ENCODE results near the gene EIF1B. TPM values are rescaled to one million over a fixed set of nuclear protein-coding genes. Genes with fewer than 3 reads are reported as not detected.

The EIF1B gene
- total RNA-seq, 1 donor from 2014 or later = 81.8 TPM

DNA sequence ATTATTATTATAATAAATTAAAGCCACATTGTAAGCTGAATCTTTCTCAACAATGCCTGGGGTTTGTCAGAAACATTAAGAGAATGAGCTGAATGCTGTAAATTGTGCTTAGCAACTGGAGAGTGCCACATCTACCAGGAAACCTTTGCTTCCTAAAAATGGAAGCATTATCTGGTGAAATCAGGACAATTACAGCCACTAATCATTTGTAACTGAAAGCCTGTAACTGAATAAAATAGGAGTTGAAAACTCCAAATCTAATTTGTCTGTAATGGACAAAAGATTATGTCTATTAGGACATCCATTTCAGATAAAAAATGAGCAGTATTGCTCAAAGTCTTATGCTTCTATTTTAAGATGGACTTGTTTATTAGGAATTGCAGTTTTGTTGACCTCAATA, 32.2 kb downstream of the EIF1B start:
- H3K9me3 Mint-ChIP-seq = no peaks in the 10 kb centered on the region
- no peak overlapping the region for H3K27ac Mint-ChIP-seq
- H3K27me3 Mint-ChIP-seq = peaks cover 2% of the 10 kb centered on the region
- H3K36me3 Mint-ChIP-seq = no peaks in the 10 kb centered on the region
- no peak overlapping the region for H3K4me3 Mint-ChIP-seq
- DNase-seq (ENCODE audit: extremely low spot score, unreplicated experiment) = no peak
- H3K4me1 Mint-ChIP-seq (ENCODE audit: unreplicated experiment) = no peaks in the 10 kb centered on the region
- TF ChIP-seq, protein P1, sequence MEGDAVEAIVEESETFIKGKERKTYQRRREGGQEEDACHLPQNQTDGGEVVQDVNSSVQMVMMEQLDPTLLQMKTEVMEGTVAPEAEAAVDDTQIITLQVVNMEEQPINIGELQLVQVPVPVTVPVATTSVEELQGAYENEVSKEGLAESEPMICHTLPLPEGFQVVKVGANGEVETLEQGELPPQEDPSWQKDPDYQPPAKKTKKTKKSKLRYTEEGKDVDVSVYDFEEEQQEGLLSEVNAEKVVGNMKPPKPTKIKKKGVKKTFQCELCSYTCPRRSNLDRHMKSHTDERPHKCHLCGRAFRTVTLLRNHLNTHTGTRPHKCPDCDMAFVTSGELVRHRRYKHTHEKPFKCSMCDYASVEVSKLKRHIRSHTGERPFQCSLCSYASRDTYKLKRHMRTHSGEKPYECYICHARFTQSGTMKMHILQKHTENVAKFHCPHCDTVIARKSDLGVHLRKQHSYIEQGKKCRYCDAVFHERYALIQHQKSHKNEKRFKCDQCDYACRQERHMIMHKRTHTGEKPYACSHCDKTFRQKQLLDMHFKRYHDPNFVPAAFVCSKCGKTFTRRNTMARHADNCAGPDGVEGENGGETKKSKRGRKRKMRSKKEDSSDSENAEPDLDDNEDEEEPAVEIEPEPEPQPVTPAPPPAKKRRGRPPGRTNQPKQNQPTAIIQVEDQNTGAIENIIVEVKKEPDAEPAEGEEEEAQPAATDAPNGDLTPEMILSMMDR (conservative IDR thresholded peaks at IDR 0.05) = no peak

DNA sequence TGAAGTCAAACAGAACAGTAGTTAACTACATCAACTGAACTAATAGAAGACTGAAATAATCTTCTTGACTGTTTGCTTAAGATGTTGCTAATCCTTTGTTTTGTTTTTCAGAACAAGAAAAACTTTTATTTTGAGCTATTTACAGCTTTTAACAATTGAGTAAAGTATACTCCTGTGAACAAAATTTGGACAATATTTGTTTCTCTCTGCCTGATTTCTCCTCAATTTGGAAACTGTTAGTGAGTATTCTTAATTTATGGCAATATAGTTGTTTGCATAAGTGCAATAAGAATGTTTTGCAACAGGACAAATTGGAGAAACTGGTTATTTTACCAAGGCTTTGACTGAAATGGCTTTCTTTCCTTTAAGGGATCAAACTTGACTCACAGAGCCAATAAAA, 41.0 kb downstream of the EIF1B start:
- TF ChIP-seq, protein P1 (conservative IDR thresholded peaks at IDR 0.05) = no peak
- Mint-ChIP-seq H3K4me1 (ENCODE audit: unreplicated experiment) (no peaks in the 10 kb centered on the region), H3K9me3 (peaks cover 10% of the 10 kb centered on the region), H3K4me3 (no peak overlapping the region), H3K36me3 (no peaks in the 10 kb centered on the region), H3K27ac (no peak overlapping the region), H3K27me3 (peaks cover 14% of the 10 kb centered on the region)
- no peak for DNase-seq (ENCODE audit: extremely low spot score, unreplicated experiment)

DNA sequence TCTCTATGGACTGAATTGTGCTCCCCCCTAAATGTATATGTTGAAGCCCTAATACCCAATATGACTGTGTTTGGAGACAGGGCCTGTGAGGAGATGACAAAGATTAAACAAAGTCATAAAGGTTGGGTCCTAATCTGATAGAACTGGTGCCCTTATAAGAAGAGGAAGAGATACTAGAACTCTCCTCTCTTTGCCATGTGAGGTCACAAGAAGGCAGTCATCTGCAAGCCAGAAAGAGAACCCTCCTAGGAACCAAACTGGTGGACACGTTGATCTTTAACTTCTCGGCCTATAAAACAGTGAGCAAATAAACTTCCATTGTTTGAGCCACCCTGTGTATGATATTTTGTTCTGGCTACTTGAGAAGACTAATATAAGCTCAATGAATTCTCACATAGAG, 45.9 kb downstream of the EIF1B start:
- Mint-ChIP-seq H3K36me3 (no peaks in the 10 kb centered on the region), H3K4me3 (no peak overlapping the region), H3K27me3 (peaks cover 29% of the 10 kb centered on the region), H3K9me3 (peaks cover 10% of the 10 kb centered on the region), H3K4me1 (ENCODE audit: unreplicated experiment) (no peaks in the 10 kb centered on the region), H3K27ac (no peak overlapping the region)
- TF ChIP-seq, protein P1 (conservative IDR thresholded peaks at IDR 0.05) = no peak
- no peak for DNase-seq (ENCODE audit: extremely low spot score, unreplicated experiment)

DNA sequence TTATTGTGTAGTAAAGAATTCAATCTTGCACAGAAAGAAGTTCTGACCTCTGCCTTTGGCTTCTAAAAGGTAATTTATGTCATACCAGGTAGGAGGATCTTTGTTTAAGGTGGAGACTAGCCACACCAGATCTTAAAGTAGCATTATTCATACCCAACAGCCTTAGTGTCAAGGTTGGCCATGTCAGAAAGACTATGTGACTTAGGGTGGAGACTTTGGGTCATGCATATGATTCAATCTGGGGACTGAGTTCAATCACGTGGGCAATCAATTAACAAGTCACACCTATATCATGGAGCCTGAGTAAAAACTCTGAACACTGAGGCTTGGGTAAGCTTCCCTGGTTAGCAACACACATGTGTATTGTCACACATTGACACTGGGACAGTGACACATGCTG, 48.9 kb downstream of the EIF1B start:
- no peak overlapping the region for H3K27ac Mint-ChIP-seq
- no peak overlapping the region for H3K4me3 Mint-ChIP-seq
- no peaks in the 10 kb centered on the region for H3K4me1 Mint-ChIP-seq (ENCODE audit: unreplicated experiment)
- no peaks in the 10 kb centered on the region for H3K9me3 Mint-ChIP-seq
- TF ChIP-seq, protein P1 (conservative IDR thresholded peaks at IDR 0.05) = no peak
- peaks cover 31% of the 10 kb centered on the region for H3K27me3 Mint-ChIP-seq
- no peaks in the 10 kb centered on the region for H3K36me3 Mint-ChIP-seq
- no peak for DNase-seq (ENCODE audit: extremely low spot score, unreplicated experiment)

Other genes starting within 250 kb of the EIF1B start
- gene ENTPD3, start 77.5 kb downstream of the EIF1B start, total RNA-seq (ENCODE audit: low replicate concordance) = 2.5 and 2.7 TPM in 2 replicates
- gene RPL14, start 147.6 kb downstream of the EIF1B start, total RNA-seq (ENCODE audit: low replicate concordance) = 2,109 and 2,207 TPM in 2 replicates
- 7.3 and 7.9 TPM in 2 replicates for gene ZNF619, start 167.4 kb downstream of the EIF1B start, total RNA-seq (ENCODE audit: low replicate concordance)
- 12.3 and 14.0 TPM in 2 replicates for gene ZNF620, start 196.3 kb downstream of the EIF1B start, total RNA-seq (ENCODE audit: low replicate concordance)
- gene ZNF621, start 215.3 kb downstream of the EIF1B start, total RNA-seq (ENCODE audit: low replicate concordance) = 17.0 and 23.3 TPM in 2 replicates

Measured in type B pancreatic cell (in vitro differentiated cells).